NCI-H187 treated with DMSO at 0.1 percent for 48 hours (cell line): ENCODE data around the gene AGTRAP.

Experiments
- DNase-seq: peaks from one replicate; lab custom pipeline; 2025; lab: John Stamatoyannopoulos, UW

The AGTRAP gene

DNA sequence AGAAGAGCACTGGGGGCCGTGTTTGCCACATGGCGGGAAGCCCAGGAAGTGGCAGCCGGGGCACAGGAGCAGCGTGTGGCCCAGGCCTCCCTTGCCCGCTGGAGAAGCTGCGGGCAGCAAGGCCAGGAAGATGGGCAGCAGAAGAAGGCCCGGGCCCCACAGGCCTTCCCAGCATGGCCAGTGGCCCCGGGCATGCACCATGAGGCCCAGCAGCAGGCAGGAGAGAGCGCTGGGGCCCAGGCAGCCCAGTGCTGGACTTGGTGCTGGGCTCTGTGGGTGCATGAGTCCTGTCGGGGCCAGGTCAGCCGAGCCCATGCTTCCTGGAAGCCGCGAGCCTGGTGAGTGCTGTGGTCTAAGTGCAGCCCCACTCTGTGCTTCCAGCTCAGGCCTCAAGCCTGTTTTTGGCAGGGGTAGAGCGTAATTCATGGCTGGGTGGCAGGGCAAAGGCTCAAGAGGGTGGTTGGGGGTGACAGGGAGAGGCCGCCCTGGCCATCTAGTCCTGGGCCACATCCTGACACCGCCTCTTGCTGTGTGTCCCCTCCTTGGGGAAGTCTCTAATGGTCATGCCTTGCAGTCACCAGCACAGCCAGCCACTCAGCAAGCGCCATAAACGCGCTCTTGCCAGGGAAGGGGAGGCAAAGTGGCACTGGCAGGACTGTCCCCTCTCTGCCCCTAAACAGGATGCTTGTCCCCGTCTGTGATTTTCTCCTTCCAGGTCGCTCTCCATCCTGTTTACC, 48.5 kb downstream of the AGTRAP start:
- no peak for DNase-seq

DNA sequence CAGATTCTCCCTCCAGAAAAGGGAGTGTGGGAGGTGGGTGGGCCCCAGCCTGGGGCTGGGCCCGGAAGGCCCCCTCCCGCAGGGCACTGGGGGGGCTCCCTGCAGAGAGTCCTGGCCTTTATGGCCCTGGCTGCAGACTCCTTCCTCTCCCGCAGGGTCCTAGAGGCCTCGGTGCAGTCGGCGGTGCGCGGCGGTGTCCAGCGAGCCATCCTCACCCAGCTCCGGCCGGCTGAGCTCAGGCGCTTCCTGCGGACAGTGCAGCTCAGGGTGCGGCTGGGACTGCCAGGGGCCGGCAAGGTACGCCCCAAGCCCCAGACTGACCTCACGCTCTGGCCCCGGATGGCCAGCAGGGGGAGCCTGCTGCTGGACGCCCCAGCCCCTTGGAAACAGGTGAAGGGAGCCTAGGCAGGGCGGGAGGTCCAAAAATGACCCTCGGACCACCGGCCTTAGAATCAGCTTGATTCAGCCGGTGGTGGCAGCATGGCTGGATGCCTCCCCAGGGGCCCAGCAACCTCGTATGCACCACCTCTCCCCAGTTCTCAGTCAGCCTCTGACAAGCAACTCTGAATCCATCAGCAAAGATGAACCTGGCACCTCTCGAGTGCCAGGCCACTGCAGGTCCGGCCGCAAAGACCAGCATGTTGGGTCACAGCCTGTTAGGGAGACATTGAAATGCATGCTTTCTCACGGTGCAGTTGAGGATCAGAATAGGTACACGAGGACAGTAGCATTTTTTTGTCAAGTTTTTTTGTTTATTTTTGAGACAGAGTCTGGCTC, 49.2 kb downstream of the AGTRAP start:
- no peak for DNase-seq

DNA sequence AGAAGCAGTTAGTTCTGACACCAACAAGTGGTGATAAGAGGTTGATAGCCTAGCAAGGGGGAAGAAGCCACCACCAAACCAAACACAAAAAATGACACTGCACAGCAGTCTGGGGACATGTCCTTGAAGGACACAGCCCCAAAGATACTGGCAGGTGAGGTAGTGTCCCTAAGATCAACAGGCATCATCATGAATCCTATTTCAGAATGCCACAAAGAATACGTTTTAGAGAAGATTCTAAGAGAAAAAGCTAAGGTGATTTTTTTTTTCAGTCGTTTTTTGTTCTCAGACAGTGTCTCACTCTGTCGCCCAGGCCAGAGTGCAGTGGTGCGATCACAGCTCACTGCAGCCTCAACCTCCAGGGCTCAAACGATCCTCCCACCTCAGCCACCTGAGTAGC, 50.2 kb downstream of the AGTRAP start:
- no peak for DNase-seq

DNA sequence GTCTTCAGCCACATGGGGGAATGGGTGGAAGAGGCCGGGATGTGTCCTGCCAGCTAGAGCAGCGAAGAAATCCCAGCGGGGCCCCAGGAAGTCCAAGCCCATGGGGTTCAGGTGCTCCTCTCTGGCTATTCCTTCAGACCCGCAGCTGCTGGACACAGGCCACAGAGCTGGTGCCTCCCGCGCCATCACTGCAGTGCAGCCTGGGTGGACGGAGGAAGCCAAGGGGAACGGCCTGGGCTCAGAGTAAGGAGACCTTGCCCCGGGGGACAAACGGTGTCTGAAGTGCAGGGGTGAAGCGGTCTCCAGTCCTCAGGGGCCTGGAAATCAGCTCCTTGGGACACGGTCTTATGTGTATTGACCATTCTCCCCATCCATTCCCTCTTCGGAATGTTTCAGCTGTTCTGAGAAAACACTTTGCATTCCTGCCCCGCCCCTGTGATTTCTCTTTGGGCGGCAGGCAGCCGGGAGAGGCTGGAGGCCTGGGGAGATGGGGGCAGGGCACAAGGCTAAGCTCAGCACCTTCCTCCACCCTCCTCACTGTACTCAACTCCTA, 51.4 kb downstream of the AGTRAP start:
- no peak for DNase-seq

DNA sequence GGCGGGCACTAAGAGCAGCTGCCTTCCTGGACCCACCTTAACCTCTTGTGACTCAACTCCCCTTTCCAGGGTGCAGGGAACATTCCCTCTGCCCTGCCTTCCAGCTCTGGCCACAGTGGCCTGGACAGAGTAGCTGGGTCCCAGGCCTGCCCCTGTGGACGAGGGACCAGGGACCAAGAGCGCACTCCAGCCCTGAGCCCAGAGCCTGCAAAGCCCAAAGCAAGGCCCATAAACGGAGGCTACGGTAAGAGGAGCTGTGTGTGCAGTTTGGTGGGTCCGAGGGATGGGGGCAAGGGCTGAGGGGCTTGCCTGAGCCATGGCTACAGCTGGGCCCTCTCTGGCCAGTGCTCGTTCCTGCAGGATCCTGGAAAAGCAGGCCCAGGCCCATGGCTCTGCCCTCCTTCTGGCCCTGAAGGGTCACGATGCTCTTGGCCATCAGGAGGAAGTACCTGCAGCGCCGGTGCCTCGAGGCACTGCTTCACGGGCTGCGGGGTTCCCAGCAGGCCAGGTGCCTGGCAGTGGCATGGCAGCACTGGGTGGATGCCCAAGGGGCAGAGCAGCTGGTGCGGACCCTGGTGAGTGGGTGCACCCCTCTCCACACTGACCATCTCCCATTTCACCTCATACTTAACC, 52.0 kb downstream of the AGTRAP start:
- DNase-seq = no peak

DNA sequence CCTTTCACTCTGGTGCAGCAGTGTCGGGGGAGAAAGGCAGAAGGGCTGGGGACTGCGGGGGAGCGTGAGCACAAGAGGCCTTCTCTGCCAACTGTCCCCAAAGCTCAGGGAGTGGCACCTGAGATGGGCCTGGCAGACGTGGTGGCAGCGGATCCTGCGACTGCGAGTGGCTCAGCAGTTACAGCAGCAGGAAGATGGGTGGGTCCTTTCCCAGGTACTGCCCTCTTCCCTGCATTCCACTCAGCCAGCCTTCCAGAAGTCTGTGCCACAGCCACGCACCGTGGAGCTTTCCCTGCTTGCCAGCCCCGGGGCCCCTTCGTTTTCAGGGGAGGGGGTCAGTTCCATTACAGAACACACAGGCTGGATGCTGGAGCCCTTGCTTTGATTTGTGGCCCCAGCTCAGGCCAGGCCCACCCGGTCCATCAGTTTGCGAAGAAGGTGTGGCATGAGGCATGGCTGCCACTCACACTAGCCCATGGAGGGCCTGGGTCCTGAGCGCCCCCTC, 52.7 kb downstream of the AGTRAP start:
- DNase-seq = no peak

DNA sequence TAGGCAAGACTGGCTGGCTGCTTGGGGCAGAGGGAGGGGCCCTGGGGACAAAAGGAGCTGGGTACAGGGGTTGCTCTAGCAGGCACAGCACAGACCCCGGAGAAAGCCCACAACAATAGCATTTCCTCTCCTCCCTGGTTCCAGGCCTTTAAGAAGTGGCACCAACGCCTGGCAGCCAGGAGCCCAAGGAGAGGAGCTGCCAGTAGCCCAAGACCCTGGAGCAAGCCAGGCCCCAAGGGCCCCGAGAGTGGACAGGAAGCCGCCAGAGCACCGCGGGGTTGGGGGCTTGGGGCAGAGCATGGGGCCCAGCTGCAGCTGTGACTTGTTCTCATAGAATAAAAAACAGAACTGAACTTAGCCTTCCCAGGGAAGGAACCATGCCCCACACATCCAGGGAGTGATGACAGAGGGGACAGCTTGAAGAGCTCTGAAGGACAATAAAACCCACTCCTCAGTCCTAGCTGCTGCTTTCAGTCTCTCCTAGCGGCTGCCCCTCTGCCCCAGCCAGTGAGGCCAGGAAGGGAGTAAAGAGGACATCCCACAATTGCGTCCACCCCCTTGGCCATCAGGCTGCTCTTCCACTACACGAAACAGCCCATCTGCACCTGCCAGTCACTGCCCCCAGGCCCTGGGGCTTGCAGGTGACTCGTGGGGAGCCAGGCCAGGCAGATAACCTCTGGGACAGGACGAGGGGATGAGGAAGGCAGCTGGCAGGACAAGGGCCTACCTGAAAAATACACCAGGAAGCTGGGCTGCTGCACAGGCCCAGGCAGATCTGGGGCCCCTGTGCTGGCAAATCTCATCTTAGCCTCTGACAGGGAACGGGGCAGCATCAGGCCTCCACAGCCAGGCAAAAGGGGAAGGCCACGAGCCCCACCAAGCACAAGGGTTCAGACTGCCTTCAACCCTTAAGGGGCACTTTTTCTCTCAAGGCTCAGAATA, 53.5 kb downstream of the AGTRAP start:
- no peak for DNase-seq

DNA sequence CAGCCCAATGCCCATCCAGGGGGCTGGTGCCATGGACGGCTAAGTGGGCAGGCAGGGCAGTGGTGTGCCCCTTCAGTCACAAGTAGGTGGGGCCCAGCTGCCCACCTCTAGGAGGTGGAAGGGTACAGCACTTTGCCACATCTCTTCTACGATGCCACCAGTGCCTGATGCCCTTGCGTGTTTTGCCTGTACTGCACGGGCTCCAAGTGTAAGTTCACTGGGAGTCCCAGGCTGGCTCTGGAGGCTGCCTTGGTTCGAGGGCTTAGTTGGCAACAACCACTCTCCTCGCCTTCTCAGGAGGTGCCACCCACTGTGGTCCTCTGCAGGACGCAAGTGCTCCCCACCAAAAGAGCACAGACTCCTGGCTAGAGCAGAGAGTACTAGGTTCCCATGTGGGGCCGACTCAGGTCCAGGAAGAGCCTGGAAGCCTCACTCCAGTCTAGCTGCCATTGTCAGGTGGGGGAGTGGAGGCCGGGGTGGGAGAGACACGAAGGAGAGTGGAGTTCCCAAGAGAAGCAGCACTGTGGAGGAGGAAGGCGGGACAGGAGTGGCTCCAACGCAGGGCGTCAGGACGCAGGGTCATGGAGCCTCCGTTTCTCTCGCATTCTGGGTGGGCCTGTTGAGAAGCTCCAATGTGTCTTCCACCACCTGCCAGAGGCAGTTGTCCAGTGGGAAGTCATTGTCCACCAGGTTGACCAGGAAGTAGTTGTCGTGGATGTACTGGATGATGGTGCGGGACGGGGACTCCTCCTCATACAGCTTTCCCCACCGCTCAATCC, 54.4 kb downstream of the AGTRAP start:
- DNase-seq = no peak

DNA sequence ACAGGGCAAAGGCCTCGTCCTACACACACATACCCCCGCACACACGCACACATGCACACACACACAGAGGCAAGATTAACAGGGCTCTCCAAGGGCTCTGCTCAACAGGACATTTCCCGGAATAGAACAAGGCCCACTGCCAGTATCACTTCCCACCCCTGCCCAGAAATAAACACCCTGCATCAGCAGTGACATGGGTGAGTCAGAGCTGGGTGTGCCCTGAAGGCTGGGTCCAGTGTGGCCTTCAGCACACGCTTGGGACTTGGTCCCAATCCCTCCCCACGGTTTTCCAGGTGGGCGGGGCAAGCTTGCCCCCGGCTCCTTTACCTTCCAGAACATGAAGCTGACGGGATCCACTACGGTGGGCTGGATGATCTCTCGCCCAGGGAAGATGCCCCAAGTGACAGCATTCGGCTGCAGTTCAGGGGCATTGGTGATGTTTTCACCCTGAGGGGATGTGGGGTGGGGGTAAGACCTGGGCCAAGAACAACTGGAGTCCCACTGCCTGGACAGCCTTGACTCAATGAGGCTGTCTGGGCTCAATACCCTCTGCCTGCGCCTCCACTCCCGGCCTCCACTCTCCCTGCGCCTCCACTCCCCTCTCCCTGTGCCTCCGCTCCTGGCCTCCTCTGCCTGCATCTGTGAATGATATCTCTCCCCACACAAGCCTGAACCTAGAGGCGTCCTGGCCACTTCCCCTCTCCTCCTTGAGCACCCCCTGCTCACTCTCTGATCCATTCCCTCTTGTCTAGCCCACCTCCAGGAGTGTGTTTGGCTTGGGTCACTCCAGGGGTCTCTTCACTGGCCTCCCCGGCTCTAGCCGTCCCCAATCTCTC, 55.2 kb downstream of the AGTRAP start:
- no peak for DNase-seq

DNA sequence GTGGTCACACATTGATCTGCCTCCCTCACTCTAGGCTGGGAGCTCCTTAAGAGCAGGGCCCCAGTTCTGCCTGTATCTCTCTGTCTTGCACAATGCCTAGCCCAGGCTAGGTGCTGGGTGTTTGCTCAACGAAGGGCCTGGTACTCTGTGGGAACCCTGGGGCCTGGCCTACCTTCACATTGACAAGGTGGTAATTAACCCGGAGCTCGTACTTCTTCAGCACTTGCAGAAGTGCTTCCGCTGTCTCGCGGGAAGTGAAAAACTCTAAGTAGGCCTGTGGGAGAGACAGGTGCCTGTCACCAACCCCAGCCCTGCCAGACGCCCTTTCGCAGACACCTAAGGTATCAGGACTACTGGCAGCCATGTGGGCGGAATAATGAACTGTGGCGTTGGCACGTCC, 56.2 kb downstream of the AGTRAP start:
- DNase-seq = no peak

DNA sequence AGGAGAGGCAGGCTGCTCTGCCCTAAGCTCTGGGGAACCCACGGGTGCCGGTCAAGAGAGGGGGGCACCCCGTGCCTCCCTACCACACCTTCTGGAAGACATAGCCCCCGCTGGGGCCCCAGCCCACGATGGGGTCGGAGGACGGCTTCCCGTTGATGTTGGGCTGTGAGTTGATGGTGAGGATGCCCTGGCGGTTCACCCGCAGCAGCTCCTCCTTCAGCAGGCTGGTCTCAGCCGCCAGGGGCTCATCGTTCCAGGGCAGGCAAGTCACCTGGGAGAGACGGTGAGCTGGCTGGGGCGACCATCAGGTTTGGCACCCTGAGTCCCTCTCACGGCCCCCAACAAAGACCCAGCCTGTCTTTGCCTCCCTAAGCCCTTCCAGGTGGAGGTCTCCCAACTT, 57.9 kb downstream of the AGTRAP start:
- DNase-seq = no peak

DNA sequence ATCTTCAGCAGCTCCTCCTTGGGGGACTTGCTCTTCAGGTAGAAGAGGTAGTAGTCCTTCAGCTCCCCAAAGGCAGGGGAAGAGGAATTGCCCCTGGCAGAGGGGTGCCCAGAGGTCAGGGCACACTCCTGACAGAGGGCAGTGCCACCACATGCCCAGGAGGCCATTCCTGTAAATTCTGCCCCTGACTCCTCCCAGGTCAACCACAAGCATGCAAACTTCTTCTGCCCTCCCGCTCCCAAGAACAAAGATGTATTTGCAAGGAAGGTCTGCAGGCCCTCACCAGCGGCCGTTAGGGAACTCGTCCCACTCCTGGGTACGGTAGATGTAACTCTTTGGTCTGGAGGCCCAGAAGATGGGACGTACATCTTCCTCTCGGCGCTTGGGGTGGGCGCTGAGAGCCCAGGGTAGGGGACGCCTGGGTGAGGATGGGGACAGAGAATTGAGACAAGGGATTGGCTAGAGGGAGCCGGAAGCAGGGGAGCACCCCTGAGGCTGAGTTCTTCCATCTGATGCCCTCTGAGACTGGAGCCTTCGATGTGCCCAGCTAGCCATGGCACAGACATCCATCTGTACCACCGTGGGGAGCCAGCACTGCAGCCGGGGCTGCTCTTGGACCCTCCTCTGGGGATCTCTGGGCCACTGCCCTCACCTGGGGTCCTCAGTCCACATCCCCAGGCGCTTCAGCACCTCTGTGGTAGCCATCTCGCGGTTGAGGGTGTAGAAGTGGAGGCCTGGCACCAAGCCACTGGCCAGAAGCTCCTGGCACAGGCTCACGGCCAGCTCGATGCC, 58.7 kb downstream of the AGTRAP start:
- no peak for DNase-seq

DNA sequence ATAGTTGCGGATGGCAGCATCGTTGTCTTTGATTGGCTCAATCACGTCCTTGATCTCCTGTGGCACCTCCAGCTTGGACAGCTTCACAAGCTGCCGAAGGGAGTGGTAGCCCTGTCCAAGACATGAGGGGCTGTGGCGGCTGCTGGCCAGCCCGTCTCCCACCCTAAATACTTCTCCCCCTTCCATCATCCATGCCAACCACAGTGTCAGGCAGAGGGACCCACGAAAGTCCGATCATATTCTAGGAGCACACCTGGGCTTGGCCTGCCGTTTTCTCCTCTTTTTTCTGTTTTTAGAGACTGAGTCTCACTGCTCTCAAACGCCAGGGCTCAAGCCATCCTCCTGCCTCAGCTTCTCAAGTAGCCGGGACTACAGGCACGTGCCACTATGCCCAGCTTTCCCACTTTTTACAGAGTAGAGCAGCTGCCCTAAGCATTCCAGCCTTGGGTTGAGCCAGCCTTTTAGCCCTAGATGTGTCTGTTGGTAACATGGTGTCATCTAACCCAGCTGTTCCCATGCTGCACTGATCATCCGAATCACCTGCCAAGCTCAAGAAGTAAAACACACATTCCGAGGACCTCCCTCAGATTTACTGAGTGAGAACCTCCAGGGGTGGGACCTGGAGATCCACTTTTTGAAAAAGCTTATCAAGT, 59.4 kb downstream of the AGTRAP start:
- DNase-seq = no peak

DNA sequence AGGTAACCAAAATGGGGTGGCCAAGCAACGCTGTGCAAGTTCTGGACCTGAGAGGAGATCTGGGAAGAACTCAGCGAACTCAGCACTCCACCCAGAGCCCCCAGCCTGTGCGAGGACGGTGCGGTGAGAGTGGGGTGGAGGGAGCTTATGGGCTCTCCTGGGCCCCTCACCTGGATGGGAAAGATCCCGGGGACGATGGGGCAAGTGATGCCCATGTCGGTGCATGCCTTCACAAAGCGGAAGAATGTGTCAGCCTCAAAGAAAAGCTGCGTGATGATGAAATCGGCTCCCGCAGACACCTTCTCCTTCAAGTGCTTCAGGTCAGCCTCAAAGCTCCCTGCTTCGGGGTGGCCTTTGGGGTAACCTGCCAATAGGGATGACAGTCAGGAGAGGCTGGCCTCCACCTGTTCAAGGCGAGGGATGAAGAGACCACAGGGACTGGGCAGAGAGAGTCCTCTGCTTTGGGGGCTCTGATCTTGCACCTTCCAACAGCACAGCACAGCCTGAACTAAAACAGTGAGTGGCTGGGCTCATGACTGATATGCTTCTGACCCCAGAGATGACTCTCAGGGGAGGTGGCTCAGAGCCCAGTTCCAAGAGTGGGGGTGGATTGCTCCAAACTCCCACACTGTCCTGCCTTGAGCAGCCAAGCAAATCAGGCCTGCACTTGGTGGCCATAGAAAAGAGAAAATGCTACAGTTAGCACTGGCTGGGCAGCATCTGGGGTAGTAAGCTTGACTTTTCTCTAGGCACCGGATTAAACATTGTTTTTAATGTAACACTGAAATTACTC, 60.3 kb downstream of the AGTRAP start:
- no peak for DNase-seq

DNA sequence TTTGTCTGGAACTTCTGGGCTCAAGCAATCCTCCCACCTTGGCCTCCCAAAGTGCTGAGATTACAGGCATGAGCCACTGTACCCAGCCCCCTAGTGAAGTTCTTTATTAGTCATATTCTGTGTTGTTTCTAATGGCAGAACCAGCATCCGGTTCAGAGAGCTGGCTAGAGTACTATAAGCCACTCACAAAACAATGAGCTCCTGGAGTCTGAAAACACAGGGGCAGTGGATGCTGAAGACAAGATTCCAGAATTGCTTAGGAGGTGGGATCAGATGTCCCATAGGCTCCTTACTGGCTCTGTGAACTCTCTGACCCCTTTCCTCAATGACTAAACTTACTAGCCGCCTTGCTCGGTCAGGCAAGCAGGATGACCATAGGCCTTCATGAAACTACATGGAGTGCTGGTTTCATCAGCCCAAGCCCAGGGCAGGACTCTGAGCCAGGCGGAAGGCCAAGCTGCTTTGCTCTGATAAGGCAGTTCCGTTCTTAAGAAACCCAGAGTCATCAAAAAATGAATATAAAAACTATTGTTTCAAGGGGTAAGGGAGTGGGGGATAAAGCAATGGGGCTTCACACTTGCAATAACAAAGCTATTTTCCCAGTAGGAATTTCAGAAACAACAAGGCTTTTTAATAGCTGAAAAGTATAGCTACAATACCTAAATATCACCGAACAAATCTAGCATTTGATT, 61.7 kb downstream of the AGTRAP start:
- no peak for DNase-seq

DNA sequence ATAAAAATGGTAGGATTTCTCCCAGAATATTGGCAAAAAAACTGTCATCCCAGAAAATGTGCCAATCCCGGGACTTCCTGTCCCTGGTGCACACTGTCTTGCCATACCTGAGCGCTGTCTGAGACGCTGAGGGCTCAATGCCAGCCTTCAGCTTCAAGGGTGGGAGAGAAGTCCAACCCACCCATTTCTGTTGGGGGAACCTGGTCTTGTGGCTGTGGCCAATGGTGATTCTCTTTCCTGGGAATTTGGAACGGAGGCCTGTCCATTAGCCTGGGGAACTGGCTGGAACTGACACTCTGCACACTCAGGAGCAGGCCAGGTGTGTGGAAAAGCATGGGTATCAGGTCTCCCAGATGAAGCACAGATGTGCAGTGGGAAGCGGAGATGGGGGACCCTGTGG, 63.2 kb downstream of the AGTRAP start:
- DNase-seq = no peak

DNA sequence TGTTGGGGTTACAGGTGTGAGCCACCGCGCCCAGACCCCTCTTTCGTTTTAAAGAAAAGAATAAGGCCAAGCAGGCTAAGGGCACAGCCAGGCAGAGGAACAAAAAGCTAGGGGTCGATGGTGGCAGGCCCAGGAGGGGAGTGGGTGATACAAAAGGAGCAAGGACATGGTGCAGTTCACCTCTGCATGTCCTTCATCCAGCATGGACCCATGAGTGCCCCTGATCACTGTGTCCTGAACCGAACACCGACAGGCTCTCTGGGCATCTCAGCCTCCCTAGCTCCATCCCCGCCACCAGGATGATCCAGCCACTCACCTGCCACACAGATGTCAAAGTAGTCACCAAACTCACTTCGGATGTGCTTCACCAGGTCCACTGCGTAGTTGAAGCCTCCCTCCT, 64.0 kb downstream of the AGTRAP start:
- DNase-seq = no peak
